ENCODE measurements around the gene VAV3.

VAV3 gene

GRCh38 chr1:107532318-107532717 lies 432.7 kb downstream of the VAV3 start:
- Mint-ChIP-seq H3K36me3 (ENCODE audit: low read depth) (no peaks in the 10 kb centered on the region), H3K9me3 (no peaks in the 10 kb centered on the region)

GRCh38 chr1:107531065-107531908 lies 433.7 kb downstream of the VAV3 start:
- H3K4me1 Mint-ChIP-seq = no peaks in the 10 kb centered on the region
- no peak overlapping the region for H3K4me3 Mint-ChIP-seq
- H3K27ac Mint-ChIP-seq = no peak overlapping the region
- peaks cover 7% of the 10 kb centered on the region for H3K27me3 Mint-ChIP-seq
- DNase-seq = no peak
- no peak for ATAC-seq
- H3K36me3 Mint-ChIP-seq (ENCODE audit: low read depth) = no peaks in the 10 kb centered on the region
- H3K9me3 Mint-ChIP-seq = no peaks in the 10 kb centered on the region

More at GRCh38 chr1:107532318-107532717, 432.7 kb downstream of the VAV3 start:
- Mint-ChIP-seq H3K4me3 (no peak overlapping the region), H3K4me1 (no peaks in the 10 kb centered on the region), H3K27ac (no peak overlapping the region), H3K27me3 (peaks cover 7% of the 10 kb centered on the region)
- DNase-seq (no peak), ATAC-seq (peak; percentile 21)

GRCh38 chr1:107530543-107530942 lies 434.4 kb downstream of the VAV3 start:
- no peak for ATAC-seq
- H3K9me3 Mint-ChIP-seq = no peaks in the 10 kb centered on the region
- H3K27ac Mint-ChIP-seq = no peak overlapping the region

GRCh38 chr1:107529511-107530149 lies 435.4 kb downstream of the VAV3 start:
- ATAC-seq (peak; percentile 68), DNase-seq (no peak)
- H3K36me3 Mint-ChIP-seq (ENCODE audit: low read depth) = no peaks in the 10 kb centered on the region
- H3K9me3 Mint-ChIP-seq = no peaks in the 10 kb centered on the region
- H3K4me1 Mint-ChIP-seq = no peaks in the 10 kb centered on the region
- H3K27ac Mint-ChIP-seq = no peak overlapping the region
- H3K27me3 Mint-ChIP-seq = peaks cover 7% of the 10 kb centered on the region
- no peak overlapping the region for H3K4me3 Mint-ChIP-seq

More at GRCh38 chr1:107530543-107530942, 434.4 kb downstream of the VAV3 start:
- Mint-ChIP-seq H3K36me3 (ENCODE audit: low read depth) (no peaks in the 10 kb centered on the region), H3K4me3 (no peak overlapping the region), H3K27me3 (peaks cover 7% of the 10 kb centered on the region), H3K4me1 (no peaks in the 10 kb centered on the region)
- DNase-seq = no peak

- H3K27me3 Mint-ChIP-seq = peaks cover 12% of the 10 kb centered on the region
- H3K27ac Mint-ChIP-seq = no peak overlapping the region
- no peak overlapping the region for H3K4me3 Mint-ChIP-seq
- no peaks in the 10 kb centered on the region for H3K9me3 Mint-ChIP-seq
- H3K4me1 Mint-ChIP-seq = no peaks in the 10 kb centered on the region
- DNase-seq (no peak), ATAC-seq (no peak)
- H3K36me3 Mint-ChIP-seq (ENCODE audit: low read depth) = no peaks in the 10 kb centered on the region
These were observed 438.3 kb downstream of the VAV3 start for GRCh38 chr1:107526524-107527198.

GRCh38 chr1:107525961-107526360 lies 439.0 kb downstream of the VAV3 start:
- H3K4me3 Mint-ChIP-seq = no peak overlapping the region
- H3K27ac Mint-ChIP-seq = no peak overlapping the region
- H3K27me3 Mint-ChIP-seq = peaks cover 12% of the 10 kb centered on the region
- no peak for DNase-seq
- no peaks in the 10 kb centered on the region for H3K4me1 Mint-ChIP-seq
- no peaks in the 10 kb centered on the region for H3K9me3 Mint-ChIP-seq
- no peaks in the 10 kb centered on the region for H3K36me3 Mint-ChIP-seq (ENCODE audit: low read depth)
- ATAC-seq = no peak

- Mint-ChIP-seq H3K4me3 (no peak overlapping the region), H3K27ac (no peak overlapping the region), H3K9me3 (no peaks in the 10 kb centered on the region), H3K27me3 (peaks cover 12% of the 10 kb centered on the region), H3K4me1 (no peaks in the 10 kb centered on the region), H3K36me3 (ENCODE audit: low read depth) (no peaks in the 10 kb centered on the region)
- ATAC-seq (no peak), DNase-seq (no peak)
These were observed 439.8 kb downstream of the VAV3 start for GRCh38 chr1:107525145-107525544.

- no peaks in the 10 kb centered on the region for H3K4me1 Mint-ChIP-seq
- H3K27me3 Mint-ChIP-seq = peaks cover 10% of the 10 kb centered on the region
- H3K36me3 Mint-ChIP-seq (ENCODE audit: low read depth) = no peaks in the 10 kb centered on the region
- DNase-seq = no peak
- no peak overlapping the region for H3K4me3 Mint-ChIP-seq
- H3K27ac Mint-ChIP-seq = no peak overlapping the region
- no peaks in the 10 kb centered on the region for H3K9me3 Mint-ChIP-seq
- ATAC-seq = no peak
These were observed 440.7 kb downstream of the VAV3 start for GRCh38 chr1:107524301-107524700.

GRCh38 chr1:107523736-107524135 lies 441.2 kb downstream of the VAV3 start:
- DNase-seq (no peak), ATAC-seq (no peak)
- Mint-ChIP-seq H3K4me3 (no peak overlapping the region), H3K27me3 (peaks cover 9% of the 10 kb centered on the region), H3K27ac (no peak overlapping the region), H3K4me1 (no peaks in the 10 kb centered on the region), H3K9me3 (no peaks in the 10 kb centered on the region), H3K36me3 (ENCODE audit: low read depth) (no peaks in the 10 kb centered on the region)

GRCh38 chr1:107523061-107523460 lies 441.9 kb downstream of the VAV3 start:
- H3K36me3 Mint-ChIP-seq (ENCODE audit: low read depth) = no peaks in the 10 kb centered on the region
- H3K4me3 Mint-ChIP-seq = no peak overlapping the region
- H3K9me3 Mint-ChIP-seq = no peaks in the 10 kb centered on the region
- DNase-seq (no peak), ATAC-seq (no peak)
- peaks cover 7% of the 10 kb centered on the region for H3K27me3 Mint-ChIP-seq
- H3K27ac Mint-ChIP-seq = no peak overlapping the region
- no peaks in the 10 kb centered on the region for H3K4me1 Mint-ChIP-seq

Measured in activated naive CD8-positive, alpha-beta T cell treated with anti-CD3 and anti-CD28 coated beads, Interleukin-2, amount 50 U/mL, for 24 hours (primary cell).